Endothelial cell of umbilical vein (primary cell): ENCODE results near the gene VPREB3. TPM values are rescaled to one million over a fixed set of nuclear protein-coding genes. Genes with fewer than 3 reads are reported as not detected.

Experiments used
- Bru-seq: library from RNA; stranded (reverse); fragments of 400-500 nt; gene quantifications from one replicate; lab custom pipeline; 2021; lab: Mats Ljungman, UMichigan
- BruChase-seq, 2 experiments: library from RNA; stranded (reverse); fragments of 400-500 nt; gene quantifications; one replicate each; lab custom pipeline; 2021; lab: Mats Ljungman, UMichigan
- BruUV-seq: library from RNA; stranded (reverse); fragments of 400-500 nt; replicated peaks from 2 replicates; lab custom pipeline; 2021; lab: Mats Ljungman, UMichigan
- CTCF ChIA-PET: fragments of 300-600, 350-600 bp; sonication (Branson Sonifier 250); formaldehyde crosslinking; loops from one replicate; lab custom pipeline; 2021; ENCODE audit warnings: antibody characterized with exemption, inconsistent platforms; lab: Charles Lee
- POLR2A ChIA-PET: fragments of 300-600, 350-600 bp; sonication (Branson Sonifier 250); formaldehyde crosslinking; loops from one replicate; lab custom pipeline; 2021; ENCODE audit warnings: antibody characterized with exemption, inconsistent platforms; lab: Charles Lee
- DNase-seq: peaks from one replicate; pipeline ENCODE4 v3.0.0-alpha.2; 2011; ENCODE audit warnings: low read depth, low spot score
- FAIRE-seq: peaks from 2 replicates; lab custom pipeline; 2011; peaks lifted over from hg19 to GRCh38; lab: Jason Lieb, UNC
- H2AFZ ChIP-seq: 2 replicates; pipeline ENCODE4 v1.6.0; 2012; ENCODE audit warnings: low read depth, low read length, control low read depth, inconsistent platforms
- H3K27ac ChIP-seq: 2 replicates; pipeline ENCODE4 v1.5.1; 2011; ENCODE audit warnings: low read depth, mild to moderate bottlenecking, control low read depth, low read length, moderate library complexity; ENCODE audit not compliant: insufficient read depth
- H3K27me3 ChIP-seq, 2 experiments: 2 replicates each; pipeline versions ENCODE4 v1.6.0 to v1.6.1; 2011; ENCODE audit warnings: low read length in 2 of 2, mixed read lengths in 1 of 2; ENCODE audit not compliant: control insufficient read depth in 2 of 2, insufficient read depth in 2 of 2
- H3K36me3 ChIP-seq, 2 experiments: 2 replicates in 1 of 2; 3 replicates in 1 of 2; pipeline ENCODE4 v1.5.1; 2011; ENCODE audit warnings: low read length in 2 of 2, mild to moderate bottlenecking in 1 of 2, moderate library complexity in 1 of 2; ENCODE audit not compliant: control insufficient read depth in 2 of 2, insufficient read depth in 2 of 2; ENCODE audit errors: extremely low read depth in 1 of 2
- H3K4me1 ChIP-seq: 3 replicates; pipeline ENCODE4 v1.5.1; 2011; ENCODE audit warnings: mild to moderate bottlenecking, low read length; ENCODE audit not compliant: control insufficient read depth, insufficient read depth; ENCODE audit errors: extremely low read depth
- H3K4me2 ChIP-seq: 2 replicates; pipeline ENCODE4 v1.6.1; 2011; ENCODE audit warnings: low read length, control low read depth, mixed read lengths; ENCODE audit not compliant: insufficient read depth
- H3K4me3 ChIP-seq, 3 experiments: fragments of 200-600 bp in 1 of 3; sonication (generic), shearing (Covaris generic) in 1 of 3; replicated peaks in 1 of 3; 2 replicates each; pipeline ENCODE4 v1.5.1; 2011 to 2016; ENCODE audit warnings: control low read depth in 3 of 3, low read length in 3 of 3, mild to moderate bottlenecking in 2 of 3, inconsistent platforms in 1 of 3, low read depth in 1 of 3, moderate library complexity in 1 of 3; ENCODE audit not compliant: insufficient read depth in 1 of 3
- H3K79me2 ChIP-seq: 2 replicates; pipeline ENCODE4 v1.6.0; 2012; ENCODE audit warnings: low read length, inconsistent platforms; ENCODE audit not compliant: control insufficient read depth, insufficient read depth
- H3K9ac ChIP-seq: replicated peaks from 2 replicates; pipeline ENCODE3; 2011; ENCODE audit warnings: low read length, control low read depth; ENCODE audit not compliant: insufficient read depth; ENCODE audit errors: extremely low read depth
- H3K9me1 ChIP-seq: replicated peaks from 3 replicates; pipeline ENCODE4 v1.6.0; 2011; ENCODE audit warnings: mild to moderate bottlenecking, low read length; ENCODE audit not compliant: control insufficient read depth, insufficient read depth; ENCODE audit errors: extremely low read depth
- H3K9me3 ChIP-seq: replicated peaks from 2 replicates; pipeline ENCODE4 v1.5.1; 2012; ENCODE audit warnings: low read length, inconsistent platforms; ENCODE audit not compliant: control insufficient read depth, insufficient read depth
- H4K20me1 ChIP-seq: replicated peaks from 2 replicates; pipeline ENCODE3; 2011; ENCODE audit warnings: mild to moderate bottlenecking, low read length; ENCODE audit not compliant: control insufficient read depth, insufficient read depth; ENCODE audit errors: extremely low read depth
- EZH2 ChIP-seq: IDR thresholded peaks from 2 replicates; pipeline ENCODE4 v1.6.1; 2012; ENCODE audit warnings: borderline replicate concordance, low read depth, mild to moderate bottlenecking, moderate library complexity, low read length, inconsistent platforms; ENCODE audit not compliant: severe bottlenecking
- FOS ChIP-seq: IDR thresholded peaks from 2 replicates; pipeline ENCODE4 v1.6.1; 2011; ENCODE audit warnings: mild to moderate bottlenecking, low read length, moderate library complexity, borderline replicate concordance; ENCODE audit not compliant: insufficient read depth
- MYC ChIP-seq: IDR thresholded peaks from one replicate; pipeline ENCODE4 v1.6.1; 2011; ENCODE audit warnings: mild to moderate bottlenecking, low read depth, low read length
- dilution Hi-C: fragments of 300-500 bp; cut with MboI; formaldehyde crosslinking; loops from one replicate; pipeline ENCODE4 v1.15.0; 2019; ENCODE audit warnings: low sequenced_read_pairs; ENCODE audit not compliant: extremely low pct_ligation_motif_present
- intact Hi-C: fragments of 100-400 bp; cut with micrococcal nuclease; formaldehyde crosslinking; loops from one replicate; pipeline ENCODE4 v1.10.0; 2022
- long read RNA-seq: library from polyadenylated mRNA; stranded (forward); transcript quantifications from one replicate; pipeline ENCODE4 v2.0.0, GENCODE V29; 2021
- polyA minus RNA-seq, 3 experiments: library from RNA; depleted of rRNA, polyadenylated mRNA; stranded (reverse); fragments of >200 nt; gene quantifications; 1 replicate in 1 of 3; 2 replicates in 2 of 3; pipeline ENCODE4 v1.2.3, GENCODE V29; 2011
- polyA plus RNA-seq, 4 experiments: library from polyadenylated mRNA; depleted of rRNA in 3 of 4; stranded (reverse) in 3 of 4; unstranded in 1 of 4; fragments of >200 nt; gene quantifications; 2 replicates each; pipeline versions ENCODE4 v1.2.1 to v1.2.3, GENCODE V29; 2011 to 2012; ENCODE audit warnings: missing spikeins in 1 of 4
- total RNA-seq: library from RNA; stranded (reverse); gene quantifications from 2 replicates; pipeline ENCODE4 v1.2.3, GENCODE V29; 2021
- TF ChIP-seq, protein P1 (sequence below), 2 donors: IDR thresholded peaks; 1 replicate in 1 of 2; 2 replicates in 1 of 2; pipeline ENCODE4 v1.5.1; 2011; ENCODE audit warnings: low read length in 2 of 2, mild to moderate bottlenecking in 2 of 2, moderate library complexity in 2 of 2, control low read depth in 1 of 2, inconsistent platforms in 1 of 2, low read depth in 1 of 2; ENCODE audit not compliant: insufficient read depth in 1 of 2; ENCODE audit errors: extremely low read depth in 1 of 2

Gene VPREB3, protein sequence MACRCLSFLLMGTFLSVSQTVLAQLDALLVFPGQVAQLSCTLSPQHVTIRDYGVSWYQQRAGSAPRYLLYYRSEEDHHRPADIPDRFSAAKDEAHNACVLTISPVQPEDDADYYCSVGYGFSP
- not detected in 2 replicates for total RNA-seq
- not detected in 2 replicates for polyA plus RNA-seq
- not detected in 2 replicates for polyA plus RNA-seq (2011; cell fraction: cytosol; rRNA removed)
- not detected in 2 replicates for polyA plus RNA-seq (2011; cell fraction: nucleus; rRNA removed)
- 0.62 TPM in 1 of 2 replicates, not detected in the other for polyA plus RNA-seq (2012)
- 3.3 TPM in 1 of 2 replicates, not detected in the other for polyA minus RNA-seq
- not detected for polyA minus RNA-seq (2011; cell fraction: cytosol; rRNA and poly(A)+ RNA removed)
- polyA minus RNA-seq (2011; cell fraction: nucleus; rRNA and poly(A)+ RNA removed) = not detected in 2 replicates
- Bru-seq, nascent RNA = percentile 19 among the genes with signal in this experiment
- BruChase-seq, experiment 1, labeled RNA remaining after a 6-hour chase = percentile 23 among the genes with signal in this experiment
- percentile 15 among the genes with signal in this experiment for BruChase-seq, experiment 2, labeled RNA remaining after a 2-hour chase
- long read RNA-seq = 0 reads

DNA sequence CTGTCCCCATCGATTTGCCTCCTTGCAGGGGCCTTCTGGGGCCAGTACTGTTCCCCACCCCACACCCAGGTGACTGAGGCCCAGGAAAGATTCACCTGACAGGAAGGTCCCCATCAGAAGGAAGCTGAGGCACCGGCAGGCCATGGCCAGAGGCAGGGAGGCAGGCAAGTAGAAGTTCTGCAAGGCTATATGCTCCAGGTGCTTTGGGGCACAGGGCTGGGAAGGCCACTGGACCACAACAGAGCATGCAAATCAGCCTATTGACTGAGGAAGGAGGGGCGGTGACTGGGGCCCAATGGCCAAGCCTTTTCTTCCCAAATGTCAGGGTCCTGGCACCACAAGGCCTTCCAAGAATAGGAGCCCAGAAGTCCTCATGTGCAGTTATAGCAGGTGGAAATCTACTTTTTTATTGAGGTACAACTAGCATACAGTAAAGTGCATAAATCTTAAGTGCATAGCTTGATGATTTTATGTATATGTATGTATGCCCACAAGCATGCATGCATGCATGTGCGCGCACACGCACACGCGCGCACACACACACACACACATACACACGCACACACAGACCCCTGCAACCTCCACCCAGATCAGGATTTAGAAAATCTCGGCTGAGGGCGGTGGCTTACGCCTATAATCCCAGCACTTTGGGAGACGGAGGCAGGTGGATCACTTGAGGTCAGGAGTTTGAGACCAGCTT is at the start of gene VPREB3:
VPREB3 (minus strand) TSS at position 206 of the 700 bp plus-strand sequence; CDS start at position 144, 62 bp downstream.
- H3K9ac ChIP-seq = no peak within 1 kb of the TSS
- TF ChIP-seq MYC (no peak), EZH2 (no peak), FOS (no peak)
- TF ChIP-seq, protein P1, sequence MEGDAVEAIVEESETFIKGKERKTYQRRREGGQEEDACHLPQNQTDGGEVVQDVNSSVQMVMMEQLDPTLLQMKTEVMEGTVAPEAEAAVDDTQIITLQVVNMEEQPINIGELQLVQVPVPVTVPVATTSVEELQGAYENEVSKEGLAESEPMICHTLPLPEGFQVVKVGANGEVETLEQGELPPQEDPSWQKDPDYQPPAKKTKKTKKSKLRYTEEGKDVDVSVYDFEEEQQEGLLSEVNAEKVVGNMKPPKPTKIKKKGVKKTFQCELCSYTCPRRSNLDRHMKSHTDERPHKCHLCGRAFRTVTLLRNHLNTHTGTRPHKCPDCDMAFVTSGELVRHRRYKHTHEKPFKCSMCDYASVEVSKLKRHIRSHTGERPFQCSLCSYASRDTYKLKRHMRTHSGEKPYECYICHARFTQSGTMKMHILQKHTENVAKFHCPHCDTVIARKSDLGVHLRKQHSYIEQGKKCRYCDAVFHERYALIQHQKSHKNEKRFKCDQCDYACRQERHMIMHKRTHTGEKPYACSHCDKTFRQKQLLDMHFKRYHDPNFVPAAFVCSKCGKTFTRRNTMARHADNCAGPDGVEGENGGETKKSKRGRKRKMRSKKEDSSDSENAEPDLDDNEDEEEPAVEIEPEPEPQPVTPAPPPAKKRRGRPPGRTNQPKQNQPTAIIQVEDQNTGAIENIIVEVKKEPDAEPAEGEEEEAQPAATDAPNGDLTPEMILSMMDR (IDR thresholded peaks at IDR 0.05; ENCODE audit: extremely low read depth in 1 of 2, insufficient read depth in 1 of 2, low read depth in 1 of 2, low read length in 2 of 2) = no peak
- ChIA-PET POLR2A (no interaction called here), CTCF (interaction anchor here (0.8 to 1.6 kb wide), 4 partner anchors 9 to 17 kb away, joined by 3 to 7 read pairs (median 4); partner anchors contain the start of gene CHCHD10)
- BruUV-seq = no TSS peak
- DNase-seq (no peak), FAIRE-seq (no peak)
- H4K20me1 ChIP-seq = no peaks in the 10 kb centered on the region
- no peaks in the 10 kb centered on the region for H3K9me3 ChIP-seq
- H3K79me2 ChIP-seq = no peaks in the 10 kb centered on the region
- H3K4me1 ChIP-seq = peaks cover 10% of the 10 kb centered on the region
- H3K9me1 ChIP-seq = no peaks in the 10 kb centered on the region
- no peak within 1 kb of the TSS for H3K4me2 ChIP-seq
- no peaks in the 10 kb centered on the region for H3K36me3 ChIP-seq
- intact Hi-C loops = no loop called here
- H3K4me3 ChIP-seq = no peak within 1 kb of the TSS
- H3K27me3 ChIP-seq = no peaks in the 10 kb centered on the region
- no peak within 1 kb of the TSS for H2AFZ ChIP-seq
- dilution Hi-C loops = no loop called here
- no peak within 1 kb of the TSS for H3K27ac ChIP-seq
